IMR-90 (cell line): ENCODE data around the gene TWIST2. TPM values are rescaled to one million over a fixed set of nuclear protein-coding genes. Genes with fewer than 3 reads are reported as not detected.
A peak's percentile ranks its signal among the peaks of the same experiment; 100 is the strongest.

ENCODE experiments used
- ATAC-seq: fragments of 200-7000 bp; cut with Tn5 transposase; 2 replicates; pipeline ENCODE4 v1.9.1; 2020; ENCODE audit warnings: low read depth, mild to moderate bottlenecking, moderate library complexity
- BruUV-seq: library from RNA; stranded (reverse); fragments of 400-500 nt; replicated peaks from 2 replicates; lab custom pipeline; 2021; lab: Mats Ljungman, UMichigan
- CTCF ChIA-PET: fragments of 300-600 bp; formaldehyde crosslinking; extraction: SDS; loops from one replicate; lab custom pipeline; 2021; ENCODE audit warnings: antibody characterized with exemption; lab: Yijun Ruan, JAX
- POLR2A ChIA-PET: fragments of 300-600 bp; sonication (Branson Sonifier 250); formaldehyde crosslinking; loops from one replicate; lab custom pipeline; 2022; ENCODE audit warnings: antibody characterized with exemption; ENCODE audit not compliant: unreplicated experiment; lab: Charles Lee
- DNase-seq: peaks from one replicate; pipeline ENCODE4 v3.0.0; 2013
- H2AFZ ChIP-seq: replicated peaks from 2 replicates; pipeline ENCODE3; 2013; ENCODE audit warnings: low read length, mild to moderate bottlenecking; ENCODE audit not compliant: poor library complexity
- H2AK5ac ChIP-seq: 2 replicates; pipeline ENCODE4 v1.6.1; 2013; ENCODE audit warnings: low read depth, low read length, inconsistent platforms
- H2AK9ac ChIP-seq: replicated peaks from 2 replicates; pipeline ENCODE3; 2013; ENCODE audit warnings: mild to moderate bottlenecking, low read depth, low read length, moderate library complexity; ENCODE audit not compliant: poor library complexity
- H2BK120ac ChIP-seq: 2 replicates; pipeline ENCODE4 v1.6.1; 2013; ENCODE audit warnings: low read depth, low read length, inconsistent platforms
- H2BK15ac ChIP-seq: 3 replicates; pipeline ENCODE4 v1.6.1; 2013; ENCODE audit warnings: low read depth, low read length, inconsistent platforms
- H2BK20ac ChIP-seq: 2 replicates; pipeline ENCODE4 v1.6.1; 2013; ENCODE audit warnings: low read depth, mild to moderate bottlenecking, inconsistent platforms, low read length, moderate library complexity
- H2BK5ac ChIP-seq: 2 replicates; pipeline ENCODE4 v1.6.1; 2013; ENCODE audit warnings: mild to moderate bottlenecking, low read depth, low read length, inconsistent platforms; ENCODE audit not compliant: poor library complexity, severe bottlenecking
- H3K14ac ChIP-seq: replicated peaks from 2 replicates; pipeline ENCODE4 v1.6.1; 2013; ENCODE audit warnings: low read depth, low read length, inconsistent platforms
- H3K18ac ChIP-seq: 2 replicates; pipeline ENCODE4 v1.6.1; 2013; ENCODE audit warnings: low read depth, low read length, control low read depth
- H3K23ac ChIP-seq: 2 replicates; pipeline ENCODE4 v1.6.1; 2013; ENCODE audit warnings: low read depth, low read length, inconsistent platforms
- H3K27ac ChIP-seq: 2 replicates; pipeline ENCODE4 v1.5.1; 2013; ENCODE audit warnings: mild to moderate bottlenecking, control low read depth, low read length; ENCODE audit not compliant: insufficient read depth
- H3K27me3 ChIP-seq: 2 replicates; pipeline ENCODE4 v1.6.1; 2013; ENCODE audit warnings: low read length; ENCODE audit not compliant: control insufficient read depth, insufficient read depth
- H3K36me3 ChIP-seq: 2 replicates; pipeline ENCODE4 v1.6.1; 2013; ENCODE audit warnings: low read length, mixed read lengths; ENCODE audit not compliant: control insufficient read depth, insufficient read depth
- H3K4ac ChIP-seq: 2 replicates; pipeline ENCODE4 v1.6.1; 2013; ENCODE audit warnings: low read depth, low read length, inconsistent platforms
- H3K4me1 ChIP-seq: 2 replicates; pipeline ENCODE4 v1.6.1; 2013; ENCODE audit warnings: low read length, mixed read lengths; ENCODE audit not compliant: control insufficient read depth, insufficient read depth
- H3K4me2 ChIP-seq: 2 replicates; pipeline ENCODE4 v1.6.1; 2013; ENCODE audit warnings: low read depth, mild to moderate bottlenecking, control low read depth, low read length, moderate library complexity
- H3K4me3 ChIP-seq: 2 replicates; pipeline ENCODE4 v1.5.1; 2013; ENCODE audit warnings: low read depth, mild to moderate bottlenecking, control low read depth, low read length, moderate library complexity; ENCODE audit not compliant: insufficient read depth
- H3K56ac ChIP-seq: 2 replicates; pipeline ENCODE4 v1.6.1; 2013; ENCODE audit warnings: low read length, inconsistent platforms; ENCODE audit not compliant: insufficient read depth; ENCODE audit errors: extremely low read depth
- H3K79me1 ChIP-seq, 2 experiments: 2 replicates each; pipeline ENCODE4 v1.6.1; 2013; ENCODE audit warnings: low read length in 2 of 2, inconsistent platforms in 1 of 2, low read depth in 1 of 2
- H3K9ac ChIP-seq: 2 replicates; pipeline ENCODE4 v1.6.1; 2013; ENCODE audit warnings: low read depth, low read length, control low read depth
- H3K9me1 ChIP-seq: 2 replicates; pipeline ENCODE4 v1.6.1; 2013; ENCODE audit warnings: low read length, inconsistent platforms; ENCODE audit not compliant: insufficient read depth
- H3K9me3 ChIP-seq: 2 replicates; pipeline ENCODE4 v1.6.1; 2013; ENCODE audit warnings: low read length; ENCODE audit not compliant: control insufficient read depth, insufficient read depth
- H4K20me1 ChIP-seq: 2 replicates; pipeline ENCODE4 v1.6.1; 2013; ENCODE audit warnings: low read length, inconsistent platforms; ENCODE audit not compliant: insufficient read depth
- H4K5ac ChIP-seq: 2 replicates; pipeline ENCODE4 v1.6.1; 2013; ENCODE audit warnings: mild to moderate bottlenecking, low read depth, low read length, control low read depth
- H4K8ac ChIP-seq, 2 experiments: 2 replicates each; pipeline ENCODE4 v1.6.1; 2013; ENCODE audit warnings: low read depth in 2 of 2, low read length in 2 of 2, control low read depth in 1 of 2, inconsistent platforms in 1 of 2
- H4K91ac ChIP-seq: 2 replicates; pipeline ENCODE4 v1.6.1; 2013; ENCODE audit warnings: low read depth, low read length, inconsistent platforms; ENCODE audit not compliant: insufficient read depth
- CTCF ChIP-seq: conservative IDR thresholded peaks from 2 replicates; pipeline ENCODE4 v1.5.1; 2012; ENCODE audit warnings: mild to moderate bottlenecking, low read depth, low read length, improper control_type of control experiment
- MAFK ChIP-seq: IDR thresholded peaks from 2 replicates; pipeline ENCODE4 v1.6.1; 2012; ENCODE audit warnings: low read depth, low read length, improper control_type of control experiment
- MAZ ChIP-seq: IDR thresholded peaks from 2 replicates; pipeline ENCODE4 v1.6.1; 2012; ENCODE audit warnings: low read depth, mild to moderate bottlenecking, low read length, improper control_type of control experiment, moderate library complexity, borderline replicate concordance
- POLR2A ChIP-seq: IDR thresholded peaks from 2 replicates; pipeline ENCODE4 v1.6.1; 2012; ENCODE audit warnings: mild to moderate bottlenecking, low read depth, low read length
- RAD21 ChIP-seq: IDR thresholded peaks from 2 replicates; pipeline ENCODE4 v1.6.1; 2012; ENCODE audit warnings: low read length, improper control_type of control experiment
- WGBS, 2 experiments: methylation state at CpG; one replicate each; pipeline versions ENCODE4 v1.1.5 to v1.1.7; 2013; ENCODE audit warnings: missing lambda C conversion rate in 2 of 2; ENCODE audit not compliant: insufficient read length in 1 of 2; ENCODE audit errors: extremely low coverage in 2 of 2; 5-methylcytosine and 5-hydroxymethylcytosine counted together
- dilution Hi-C: fragments of 300-500 bp; cut with HindIII; formaldehyde crosslinking; loops from one replicate; pipeline ENCODE4 v1.14.3; 2018; ENCODE audit warnings: low sequenced_read_pairs; ENCODE audit not compliant: unreplicated experiment
- in situ Hi-C: fragments of 300-500 bp; cut with MboI; formaldehyde crosslinking; loops from 3 replicates; pipeline ENCODE4 v1.14.3; 2019; ENCODE audit warnings: low sequenced_read_pairs, inconsistent platforms, mixed read lengths
- intact Hi-C: fragments of 100-400 bp; cut with micrococcal nuclease; formaldehyde crosslinking; loops from 2 replicates; pipeline ENCODE4 v1.10.0; 2022
- polyA plus RNA-seq, 3 experiments: library from polyadenylated mRNA; depleted of rRNA; stranded (reverse); fragments of >200 nt; gene quantifications; 2 replicates each; pipeline ENCODE4 v1.2.3, GENCODE V29; 2012; ENCODE audit warnings: low replicate concordance in 1 of 3
- total RNA-seq: library from RNA; depleted of rRNA; stranded (reverse); fragments of >200 nt; gene quantifications from 2 replicates; pipeline ENCODE4 v1.2.3, GENCODE V29; 2012

TWIST2 gene
- total and polyA plus RNA-seq, 2 of the 4 experiments (the other 2 are of a cell fraction): 9.3 to 33.6 TPM

GRCh38 chr2:238907717-238908173, 59.9 kb downstream of the TWIST2 start:
- in situ Hi-C loops: no loop called here
- Histone ChIP-seq H2BK5ac (peak overlapping the region; percentile 93), H2AFZ (no peak overlapping the region), H2BK20ac (no peak overlapping the region), H4K91ac (no peak overlapping the region), H4K5ac (no peak overlapping the region), H4K8ac (0 out of 4 replicates have a peak overlapping the region, but pooled peaks of 1 of the 2 experiments have one; percentile 83), H3K18ac (no peak overlapping the region), H3K56ac (no peak overlapping the region), H3K27ac (no peak overlapping the region), H3K4me3 (no peak overlapping the region), H3K9ac (no peak overlapping the region), H3K4me1 (peaks cover 5% of the 10 kb centered on the region; the same call in 1 of the 2 replicates), H3K9me1 (peaks cover 52% of the 10 kb centered on the region), H2AK5ac (peak overlapping the region; percentile 63; the same call in 1 of the 2 replicates), H3K14ac (peak overlapping the region; percentile 13; the same call in 1 of the 2 replicates), H3K4ac (no peak overlapping the region), H2BK15ac (no peak overlapping the region), H3K4me2 (no peak overlapping the region), H4K20me1 (peaks cover 27% of the 10 kb centered on the region; the same call in 1 of the 2 replicates), H3K9me3 (no peaks in the 10 kb centered on the region), H3K36me3 (peaks cover 21% of the 10 kb centered on the region), H3K79me1 (peaks cover 32 to 52% of the 10 kb centered on the region in 2 experiments), H2BK120ac (0 out of 2 replicates have a peak overlapping the region, but pooled peaks have one; percentile 4), H2AK9ac (peak overlapping the region; percentile 50), H3K23ac (no peak overlapping the region), H3K27me3 (no peaks in the 10 kb centered on the region)
- no peak for TF ChIP-seq POLR2A
- no peak for TF ChIP-seq MAFK
- TF ChIP-seq RAD21: no peak
- TF ChIP-seq CTCF: no peak
- no peak for TF ChIP-seq MAZ
- dilution Hi-C loops: no loop called here
- POLR2A ChIA-PET: no interaction called here
- intact Hi-C loops: no loop called here
- ATAC-seq (no peak), DNase-seq (no peak)
- CTCF ChIA-PET: no interaction called here
- 92 to 100% methylated on average over 2 to 5 of the region's 5 CpGs for WGBS, 2 experiments
- no TSS peak for BruUV-seq
